MM.1S (cell line): Measurements from ENCODE around the gene COL12A1.

Experiments
- DNase-seq: peaks from one replicate; pipeline ENCODE4 v3.0.0-alpha.2; 2015
- H2AFZ ChIP-seq: fragments of 300-600 bp; sonication (generic); 2 replicates; pipeline ENCODE4 v1.6.0; 2016; ENCODE audit warnings: antibody characterized with exemption, low read length
- H3F3A ChIP-seq: fragments of 300-600 bp; sonication (generic); 2 replicates; pipeline ENCODE4 v1.6.1; 2016; ENCODE audit warnings: mild to moderate bottlenecking, antibody characterized with exemption, low read length, moderate library complexity, mixed read lengths; ENCODE audit not compliant: insufficient read depth
- H3K27ac ChIP-seq: fragments of 300-600 bp; sonication (generic); 2 replicates; pipeline ENCODE4 v1.5.1; 2016; ENCODE audit warnings: mild to moderate bottlenecking, low read length
- H3K27me3 ChIP-seq: fragments of 300-600 bp; sonication (generic); replicated peaks from 2 replicates; pipeline ENCODE4 v1.6.0; 2016; ENCODE audit warnings: low read length; ENCODE audit not compliant: insufficient read depth
- H3K36me3 ChIP-seq: fragments of 300-600 bp; sonication (generic); replicated peaks from 2 replicates; pipeline ENCODE4 v1.6.1; 2016; ENCODE audit warnings: mild to moderate bottlenecking, low read length, mixed read lengths; ENCODE audit not compliant: insufficient read depth
- H3K4me1 ChIP-seq: fragments of 300-600 bp; sonication (generic); 2 replicates; pipeline ENCODE4 v1.6.1; 2016; ENCODE audit warnings: low read length, mixed read lengths
- H3K4me2 ChIP-seq: fragments of 300-600 bp; sonication (generic); 2 replicates; pipeline ENCODE4 v1.6.0; 2016; ENCODE audit warnings: low read depth, low read length
- H3K4me3 ChIP-seq: fragments of 300-600 bp; sonication (generic); 2 replicates; pipeline ENCODE4 v1.5.1; 2016; ENCODE audit warnings: low read length, mixed read lengths
- H3K79me2 ChIP-seq: fragments of 300-600 bp; sonication (generic); 2 replicates; pipeline ENCODE4 v1.6.1; 2016; ENCODE audit warnings: mixed run types, low read length, mixed read lengths
- H3K9ac ChIP-seq: fragments of 300-600 bp; sonication (generic); 2 replicates; pipeline ENCODE4 v1.6.1; 2016; ENCODE audit warnings: low read length, mixed read lengths
- H3K9me2 ChIP-seq: fragments of 300-600 bp; sonication (generic); replicated peaks from 2 replicates; pipeline ENCODE4 v1.6.1; 2016; ENCODE audit warnings: mild to moderate bottlenecking, low read length, mixed read lengths; ENCODE audit not compliant: insufficient read depth
- H3K9me3 ChIP-seq: fragments of 300-600 bp; sonication (generic); replicated peaks from 2 replicates; pipeline ENCODE4 v1.6.1; 2016; ENCODE audit warnings: mild to moderate bottlenecking, low read length, mixed read lengths; ENCODE audit not compliant: insufficient read depth
- H4K20me1 ChIP-seq: fragments of 300-600 bp; sonication (generic); 2 replicates; pipeline ENCODE4 v1.6.1; 2016; ENCODE audit warnings: mild to moderate bottlenecking, low read length, moderate library complexity, mixed read lengths; ENCODE audit not compliant: insufficient read depth
- CTCF ChIP-seq: fragments of 300-600 bp; sonication (generic); IDR thresholded peaks from 2 replicates; pipeline ENCODE4 v1.5.1; 2016; ENCODE audit warnings: antibody characterized with exemption, low read length, mixed read lengths
- EZH2 ChIP-seq: fragments of 300-600 bp; sonication (generic); optimal IDR thresholded peaks from 2 replicates; pipeline ENCODE3; 2017; ENCODE audit warnings: low read depth, mild to moderate bottlenecking, antibody characterized with exemption, low read length, mixed read lengths
- EZH2phosphoT487 ChIP-seq: fragments of 300-600 bp; sonication (generic); IDR thresholded peaks from 2 replicates; pipeline ENCODE4 v1.6.1; 2018; ENCODE audit warnings: antibody characterized with exemption, low read length

COL12A1 gene

GRCh38 chr6:75205776-75206575 lies at the start of gene COL12A1:
Gene COL12A1 (minus strand): TSS chr6:75206053. CDS start chr6:75202792, 3,261 bp downstream.
- Histone ChIP-seq H3K36me3 (no peaks in the 10 kb centered on the region), H3K4me2 (peak within 1 kb of the TSS; percentile 68), H3K9ac (no peak within 1 kb of the TSS), H3K4me1 (peaks cover 4% of the 10 kb centered on the region; the same call in 1 of the 2 replicates), H3F3A (no peaks in the 10 kb centered on the region), H3K79me2 (no peaks in the 10 kb centered on the region), H3K9me2 (no peaks in the 10 kb centered on the region), H4K20me1 (no peaks in the 10 kb centered on the region), H2AFZ (peak within 1 kb of the TSS; percentile 37; the same call in 1 of the 2 replicates), H3K4me3 (peak within 1 kb of the TSS; percentile 44), H3K27me3 (peaks cover 29% of the 10 kb centered on the region), H3K9me3 (no peaks in the 10 kb centered on the region), H3K27ac (no peak within 1 kb of the TSS)
- TF ChIP-seq EZH2phosphoT487 (no peak), EZH2 (no peak), CTCF (no peak)
- DNase-seq = no peak

GRCh38 chr6:75250552-75250951 lies 44.7 kb upstream of the COL12A1 start:
- no peak for TF ChIP-seq CTCF
- TF ChIP-seq EZH2 = no peak
- TF ChIP-seq EZH2phosphoT487 = no peak
- no peaks in the 10 kb centered on the region for H3K79me2 ChIP-seq
- H3K9ac ChIP-seq = no peak overlapping the region
- H4K20me1 ChIP-seq = no peaks in the 10 kb centered on the region
- H3K36me3 ChIP-seq = no peaks in the 10 kb centered on the region
- H3K9me2 ChIP-seq = no peaks in the 10 kb centered on the region
- H3K9me3 ChIP-seq = no peaks in the 10 kb centered on the region
- H3K4me2 ChIP-seq = no peak overlapping the region
- no peaks in the 10 kb centered on the region for H3F3A ChIP-seq
- DNase-seq = no peak
- no peak overlapping the region for H3K4me3 ChIP-seq
- H3K27me3 ChIP-seq = no peaks in the 10 kb centered on the region
- no peak overlapping the region for H3K27ac ChIP-seq
- no peak overlapping the region for H2AFZ ChIP-seq
- no peaks in the 10 kb centered on the region for H3K4me1 ChIP-seq

- H2AFZ ChIP-seq = no peak overlapping the region
- H3K9me2 ChIP-seq = no peaks in the 10 kb centered on the region
- no peak for DNase-seq
- H3K79me2 ChIP-seq = no peaks in the 10 kb centered on the region
- H3K27me3 ChIP-seq = no peaks in the 10 kb centered on the region
- no peak overlapping the region for H3K4me2 ChIP-seq
- H3K4me1 ChIP-seq = peaks cover 1% of the 10 kb centered on the region; the same call in 1 of the 2 replicates
- H3F3A ChIP-seq = no peaks in the 10 kb centered on the region
- H3K36me3 ChIP-seq = no peaks in the 10 kb centered on the region
- H4K20me1 ChIP-seq = no peaks in the 10 kb centered on the region
- no peaks in the 10 kb centered on the region for H3K9me3 ChIP-seq
- H3K9ac ChIP-seq = no peak overlapping the region
- no peak overlapping the region for H3K27ac ChIP-seq
- H3K4me3 ChIP-seq = no peak overlapping the region
- TF ChIP-seq CTCF (no peak), EZH2phosphoT487 (no peak), EZH2 (no peak)
Measured at GRCh38 chr6:75249837-75250236, 44.0 kb upstream of the COL12A1 start.
